NCI-H82 treated with DMSO at 0.1 percent for 48 hours (cell line): ENCODE data around the gene INTS1.

Experiments used
- DNase-seq: peaks from one replicate; lab custom pipeline; 2025; ENCODE audit not compliant: unreplicated experiment; lab: John Stamatoyannopoulos, UW

The INTS1 gene

GRCh38 chr7:1542841-1543747 lies 38.9 kb upstream of the INTS1 start:
- no peak for DNase-seq

- DNase-seq: no peak
Measured at GRCh38 chr7:1542329-1542728, 38.1 kb upstream of the INTS1 start.

GRCh38 chr7:1541431-1542162 lies 37.4 kb upstream of the INTS1 start:
- no peak for DNase-seq

GRCh38 chr7:1540776-1541271 lies 36.6 kb upstream of the INTS1 start:
- DNase-seq: no peak

- no peak for DNase-seq
Measured at GRCh38 chr7:1539882-1540775, 35.9 kb upstream of the INTS1 start.

GRCh38 chr7:1539181-1539881 lies 35.1 kb upstream of the INTS1 start:
- no peak for DNase-seq

- no peak for DNase-seq
Measured at GRCh38 chr7:1538544-1539180, 34.5 kb upstream of the INTS1 start.

- no peak for DNase-seq
Measured at GRCh38 chr7:1537535-1538412, 33.6 kb upstream of the INTS1 start.

GRCh38 chr7:1536743-1537534 lies 32.8 kb upstream of the INTS1 start:
- DNase-seq: no peak

GRCh38 chr7:1536455-1536742 lies 32.2 kb upstream of the INTS1 start:
- DNase-seq: no peak

GRCh38 chr7:1535701-1536454 lies 31.7 kb upstream of the INTS1 start:
- no peak for DNase-seq

- no peak for DNase-seq
Measured at GRCh38 chr7:1535100-1535458, 30.9 kb upstream of the INTS1 start.

GRCh38 chr7:1534330-1535099 lies 30.3 kb upstream of the INTS1 start:
- no peak for DNase-seq

- no peak for DNase-seq
Measured at GRCh38 chr7:1533547-1534329, 29.5 kb upstream of the INTS1 start.

GRCh38 chr7:1533255-1533546 lies 29.0 kb upstream of the INTS1 start:
- no peak for DNase-seq

GRCh38 chr7:1532456-1533254 lies 28.5 kb upstream of the INTS1 start:
- no peak for DNase-seq
